Heart right ventricle (tissue), 16 donors: ENCODE data around the gene DLG4. TPM values are rescaled to one million over a fixed set of nuclear protein-coding genes. Genes with fewer than 3 reads are reported as not detected.
A peak's percentile ranks its signal among the peaks of the same experiment; 100 is the strongest.

Source experiments
- ATAC-seq, 8 donors: fragments of 200-7000 bp; cut with Tn5 transposase; one replicate each; pipeline ENCODE4 v1.9.1; 2020; ENCODE audit warnings: mild to moderate bottlenecking in 8 of 8, moderate library complexity in 8 of 8, moderate number of reproducible peaks in 1 of 8
- DNase-seq, 2 donors: peaks; one replicate each; pipeline ENCODE4 v3.0.0-alpha.2; 2020
- H3K27ac ChIP-seq, 10 donors: fragments of 200-600 bp; sonication (generic) in 2 of 10; one replicate each; pipeline versions ENCODE4 v1.5.0 to v1.8.0; 2020 to 2022; ENCODE audit warnings: mild to moderate bottlenecking in 3 of 10
- H3K27me3 ChIP-seq, 7 donors: fragments of 200-600 bp; one replicate each; pipeline ENCODE4 v1.8.0; 2021 to 2022; ENCODE audit warnings: mild to moderate bottlenecking in 2 of 7
- H3K36me3 ChIP-seq, 9 donors: fragments of 200-600 bp; sonication (generic) in 1 of 9; one replicate each; pipeline versions ENCODE4 v1.5.0 to v1.8.0; 2020 to 2022; ENCODE audit warnings: mild to moderate bottlenecking in 2 of 9
- H3K4me1 ChIP-seq, 9 donors: fragments of 200-600 bp; sonication (generic) in 1 of 9; one replicate each; pipeline versions ENCODE4 v1.5.0 to v1.8.0; 2020 to 2022; ENCODE audit warnings: mild to moderate bottlenecking in 4 of 9
- H3K4me3 ChIP-seq, 10 donors: fragments of 200-600 bp; sonication (generic) in 2 of 10; one replicate each; pipeline versions ENCODE4 v1.5.0 to v1.8.0; 2020 to 2022; ENCODE audit warnings: mild to moderate bottlenecking in 7 of 10, moderate library complexity in 2 of 10
- H3K9me3 ChIP-seq, 11 donors: fragments of 200-600 bp in 10 of 11; sonication (generic) in 2 of 11; one replicate each; pipeline versions ENCODE4 v1.5.0 to v1.8.0; 2013 to 2022; ENCODE audit warnings: mild to moderate bottlenecking in 2 of 11, control low read depth in 1 of 11, moderate library complexity in 1 of 11
- CTCF ChIP-seq, 9 donors: fragments of 200-600 bp; sonication (generic) in 2 of 9; IDR thresholded peaks; one replicate each; pipeline versions ENCODE4 v1.5.0 to v1.8.0; 2021 to 2022; ENCODE audit warnings: antibody characterized with exemption in 9 of 9, mild to moderate bottlenecking in 5 of 9, moderate library complexity in 1 of 9
- WGBS, 2 donors: extraction: QIAGEN DNeasy Blood & Tissue Kit; methylation state at CpG; one replicate each; pipeline ENCODE4 v1.1.7; 2013; ENCODE audit warnings: inconsistent platforms in 1 of 2; 5-methylcytosine and 5-hydroxymethylcytosine counted together
- intact Hi-C, 10 donors: fragments of 100-400 bp; cut with DNase I; formaldehyde crosslinking; loops; one replicate each; pipeline versions ENCODE4 v1.11.1 to v1.14.2; 2022
- polyA plus RNA-seq, 2 donors: library from polyadenylated mRNA; stranded (reverse); fragments of 200-250 nt; gene quantifications; one replicate each; pipeline ENCODE4 v1.2.3, GENCODE V29; 2013
- total RNA-seq, 10 donors: library from RNA; stranded (reverse); fragmentation: NEBNext Ultra II Directional in 3 of 10; extraction: Animal tissue kit (Norgen Biotek cat#: 25700) in 3 of 10; gene quantifications; one replicate each; pipeline versions ENCODE4 v1.2.1 to v1.2.4, GENCODE V29; 2021 to 2023
- donor health status: Arrhythmogenic right ventricular cardiomyopathy.
- donor health status: ischemic (EF 13 %, LVEDD 7.1; RV severe dilation, severe dysfunction).
- donor health status: healthy with polysubstance abuse.
- donor health status: DM: no; HTN: yes; CAD: no.
- donor health status: DM: no; HTN: no; CAD: no.
- donor health status: ischemic (EF 25% LVEDD 6.9; RV normal size, moderate dysfunction).
- donor health status: ischemic (EF 25% LVEDD 5.7; RV mildly dilated, moderate dysfunction).
- donor health status: healthy.
- donor health status: DM: yes; HTN: yes; CAD: no.
- donor health status: Ischemic cardiomyopathy.
- donor health status: ischemic (EF 35%, LVEDD 5.7; RV mildly dilated, moderate dysfunction).
- donor health status: nonischemic (EF 11% LVEDD 7.7; RV severe dilation, severe dysfunction).
- donor health status: DM: yes; HTN: yes; CAD: no.
- donor health status: PGD.
- donor health status: ischemic (EF 29% LVEDD 5.4; RV normal size, mild dysfunction).
- donor health status: nonischemic (EF 23%, LVEDD 6.1; RV moderate dilation, normal function).

The DLG4 gene
- total and polyA plus RNA-seq, 12 donors: 5.4 to 27.8 (median 16.7) TPM

GRCh38 chr17:7211491-7212273 lies 8.0 kb downstream of the DLG4 start:
- peaks cover 4 to 36% (median 28%) of the 10 kb centered on the region in 9 donors for H3K4me1 ChIP-seq
- no peak for DNase-seq

GRCh38 chr17:7208754-7209460 lies 10.7 kb downstream of the DLG4 start:
- intact Hi-C loops: no loop called here
- H3K4me3 ChIP-seq: no peak overlapping the region
- H3K27me3 ChIP-seq: no peaks in the 10 kb centered on the region
- peaks cover 0 to under 1% (median 0%) of the 10 kb centered on the region in 9 donors for H3K36me3 ChIP-seq
- no peak for TF ChIP-seq CTCF (IDR thresholded peaks at IDR 0.05)
- no peaks in the 10 kb centered on the region for H3K9me3 ChIP-seq
- no peak overlapping the region for H3K27ac ChIP-seq
- ATAC-seq (no peak), DNase-seq (no peak)
- peaks cover 2 to 29% (median 14%) of the 10 kb centered on the region in 9 donors for H3K4me1 ChIP-seq
- 84 to 90% methylated on average over 9 of the region's 9 CpGs for WGBS, 2 donors

More at GRCh38 chr17:7211491-7212273, 8.0 kb downstream of the DLG4 start:
- no peaks in the 10 kb centered on the region for H3K9me3 ChIP-seq
- no peak for TF ChIP-seq CTCF (IDR thresholded peaks at IDR 0.05)
- no peak for ATAC-seq
- H3K36me3 ChIP-seq: no peaks in the 10 kb centered on the region
- H3K27me3 ChIP-seq: no peaks in the 10 kb centered on the region
- H3K27ac ChIP-seq: no peak overlapping the region
- H3K4me3 ChIP-seq: peak overlapping the region in 4 of 10 donors; percentile 7 to 30 (median 12)
- intact Hi-C loops: no loop called here
- WGBS, 2 donors: 44 to 49% methylated on average over 24 to 37 of the region's 37 CpGs

- Histone ChIP-seq H3K27ac (peak overlapping the region in 1 of 10 donors; percentile 25), H3K4me3 (peak overlapping the region in 1 of 10 donors; percentile 11), H3K4me1 (peaks cover 0 to 24% (median 10%) of the 10 kb centered on the region in 9 donors), H3K9me3 (no peaks in the 10 kb centered on the region), H3K36me3 (peaks cover 0 to 9% (median 2%) of the 10 kb centered on the region in 9 donors), H3K27me3 (no peaks in the 10 kb centered on the region)
- no peak for ATAC-seq
- no peak for TF ChIP-seq CTCF (IDR thresholded peaks at IDR 0.05)
- DNase-seq: no peak
- WGBS, 2 donors: 55 to 59% methylated on average over 20 to 21 of the region's 21 CpGs
- intact Hi-C loops: no loop called here
Observed at GRCh38 chr17:7208027-7208571, 11.5 kb downstream of the DLG4 start.
